H1 (cell line): Measurements from ENCODE around the gene WDR33. TPM values are rescaled to one million over a fixed set of nuclear protein-coding genes. Genes with fewer than 3 reads are reported as not detected.

Source experiments
- CTCF ChIA-PET: fragments of 300-600 bp; sonication (Branson Sonifier 250); formaldehyde crosslinking; loops from one replicate; lab custom pipeline; 2021; ENCODE audit not compliant: partially characterized antibody; lab: Charles Lee
- POLR2A ChIA-PET: fragments of 300-600 bp; sonication (Branson Sonifier 250); formaldehyde crosslinking; loops from one replicate; lab custom pipeline; 2021; ENCODE audit warnings: inconsistent platforms; ENCODE audit not compliant: partially characterized antibody; lab: Charles Lee
- DNase-seq, 2 experiments: peaks; one replicate each; pipeline versions ENCODE4 v3.0.0 to v3.0.0-alpha.2; 2010 to 2022; ENCODE audit warnings: low spot score in 2 of 2, low read depth in 1 of 2, mixed read lengths in 1 of 2
- FAIRE-seq: peaks from 2 replicates; lab custom pipeline; 2011; peaks lifted over from hg19 to GRCh38; lab: Jason Lieb, UNC
- H2AFZ ChIP-seq: 2 replicates; pipeline ENCODE4 v1.8.1; 2012; ENCODE audit warnings: low read length, inconsistent platforms
- H2AK5ac ChIP-seq: 2 replicates; pipeline ENCODE4 v1.6.1; 2013; ENCODE audit warnings: low read depth, low read length
- H2BK120ac ChIP-seq: replicated peaks from 2 replicates; pipeline ENCODE3; 2013; ENCODE audit warnings: low read depth, low read length, inconsistent platforms
- H2BK12ac ChIP-seq: 2 replicates; pipeline ENCODE4 v1.6.1; 2013; ENCODE audit warnings: low read depth, low read length
- H2BK15ac ChIP-seq: 2 replicates; pipeline ENCODE4 v1.6.1; 2013; ENCODE audit warnings: low read length
- H2BK20ac ChIP-seq: 2 replicates; pipeline ENCODE4 v1.6.1; 2013; ENCODE audit warnings: low read length
- H2BK5ac ChIP-seq: 2 replicates; pipeline ENCODE4 v1.6.1; 2013; ENCODE audit warnings: low read depth, low read length
- H3K14ac ChIP-seq: 2 replicates; pipeline ENCODE4 v1.6.1; 2013; ENCODE audit warnings: inconsistent platforms; ENCODE audit not compliant: insufficient read length
- H3K18ac ChIP-seq: 2 replicates; pipeline ENCODE4 v1.6.1; 2013; ENCODE audit warnings: low read length; ENCODE audit errors: extremely low read depth
- H3K23ac ChIP-seq: 2 replicates; pipeline ENCODE4 v1.6.1; 2013; ENCODE audit warnings: inconsistent platforms; ENCODE audit not compliant: insufficient read length
- H3K23me2 ChIP-seq: 2 replicates; pipeline ENCODE4 v1.6.1; 2013; ENCODE audit warnings: low read depth, low read length
- H3K27ac ChIP-seq: 2 replicates; pipeline ENCODE4 v1.6.1; 2011; ENCODE audit warnings: low read depth, low read length, inconsistent platforms
- H3K27me3 ChIP-seq, 4 experiments: replicated peaks in 1 of 4; 1 replicate in 1 of 4; 2 replicates in 3 of 4; pipeline versions ENCODE4 v1.6.1 to v1.8.1; 2011 to 2013; ENCODE audit warnings: low read length in 3 of 4, mild to moderate bottlenecking in 3 of 4, inconsistent platforms in 2 of 4, mixed read lengths in 2 of 4, moderate library complexity in 1 of 4; ENCODE audit not compliant: control insufficient read depth in 3 of 4, insufficient read depth in 3 of 4; ENCODE audit errors: extremely low read depth in 1 of 4
- H3K36me3 ChIP-seq, 4 experiments: 2 replicates each; pipeline versions ENCODE4 v1.6.1 to v1.8.1; 2011 to 2013; ENCODE audit warnings: mild to moderate bottlenecking in 4 of 4, low read length in 3 of 4, moderate library complexity in 2 of 4, control low read depth in 1 of 4, inconsistent platforms in 1 of 4; ENCODE audit not compliant: insufficient read depth in 4 of 4, control insufficient read depth in 2 of 4
- H3K4ac ChIP-seq: replicated peaks from 2 replicates; pipeline ENCODE3; 2013; ENCODE audit warnings: low read length, low read depth, mixed read lengths, inconsistent platforms; ENCODE audit not compliant: insufficient read length
- H3K4me1 ChIP-seq, 4 experiments: replicated peaks in 1 of 4; 1 replicate in 1 of 4; 2 replicates in 3 of 4; pipeline versions ENCODE4 v1.6.1 to v1.8.1; 2011 to 2013; ENCODE audit warnings: low read length in 3 of 4, inconsistent platforms in 2 of 4, mixed read lengths in 1 of 4; ENCODE audit not compliant: insufficient read depth in 4 of 4, control insufficient read depth in 3 of 4
- H3K4me2 ChIP-seq, 2 experiments: 2 replicates each; pipeline versions ENCODE4 v1.6.1 to v1.8.1; 2011 to 2013; ENCODE audit warnings: low read depth in 2 of 2, low read length in 2 of 2, control low read depth in 1 of 2, inconsistent platforms in 1 of 2, mild to moderate bottlenecking in 1 of 2; ENCODE audit not compliant: insufficient read depth in 1 of 2
- H3K4me3 ChIP-seq, 4 experiments: fragments of 200-600, 300-600 bp in 1 of 4; sonication (generic), shearing (Covaris generic), sonication (Bioruptor Twin) in 1 of 4; 2 replicates each; pipeline versions ENCODE4 v1.5.1 to v1.8.1; 2011 to 2016; ENCODE audit warnings: low read length in 4 of 4, low read depth in 3 of 4, control low read depth in 2 of 4, inconsistent platforms in 2 of 4, mild to moderate bottlenecking in 2 of 4, mixed read lengths in 1 of 4, moderate library complexity in 1 of 4; ENCODE audit not compliant: insufficient read depth in 2 of 4; ENCODE audit errors: extremely low read depth in 1 of 4
- H3K56ac ChIP-seq: replicated peaks from 2 replicates; pipeline ENCODE3; 2013; ENCODE audit warnings: low read depth, mild to moderate bottlenecking, mixed read lengths, low read length, inconsistent platforms; ENCODE audit not compliant: insufficient read length
- H3K79me1 ChIP-seq: 2 replicates; pipeline ENCODE4 v1.6.1; 2013; ENCODE audit warnings: low read depth, low read length, control low read depth
- H3K79me2 ChIP-seq, 2 experiments: 2 replicates each; pipeline versions ENCODE4 v1.6.1 to v1.8.1; 2012 to 2013; ENCODE audit warnings: low read length in 2 of 2, mild to moderate bottlenecking in 2 of 2, inconsistent platforms in 1 of 2; ENCODE audit not compliant: insufficient read depth in 2 of 2, control insufficient read depth in 1 of 2
- H3K9ac ChIP-seq, 4 experiments: replicated peaks in 1 of 4; 1 replicate in 1 of 4; 2 replicates in 3 of 4; pipeline versions ENCODE4 v1.6.1 to v1.8.1; 2011 to 2013; ENCODE audit warnings: low read depth in 3 of 4, low read length in 3 of 4, control low read depth in 2 of 4, mild to moderate bottlenecking in 2 of 4, moderate library complexity in 2 of 4, inconsistent platforms in 1 of 4; ENCODE audit errors: extremely low read depth in 1 of 4
- H3K9me3 ChIP-seq, 2 experiments: 2 replicates each; pipeline versions ENCODE4 v1.6.1 to v1.8.1; 2012 to 2013; ENCODE audit warnings: mild to moderate bottlenecking in 2 of 2, moderate library complexity in 2 of 2, control low read depth in 1 of 2, inconsistent platforms in 1 of 2, low read depth in 1 of 2, low read length in 1 of 2, mixed read lengths in 1 of 2; ENCODE audit not compliant: insufficient read depth in 2 of 2
- H4K20me1 ChIP-seq, 2 experiments: replicated peaks in 1 of 2; 2 replicates each; pipeline versions ENCODE3 to v1.8.1; 2011 to 2013; ENCODE audit warnings: inconsistent platforms in 2 of 2, low read length in 2 of 2, mild to moderate bottlenecking in 1 of 2; ENCODE audit not compliant: insufficient read depth in 2 of 2, control insufficient read depth in 1 of 2
- H4K5ac ChIP-seq: 2 replicates; pipeline ENCODE4 v1.6.1; 2013; ENCODE audit warnings: low read length, low read depth, mixed read lengths, inconsistent platforms; ENCODE audit not compliant: insufficient read length
- H4K8ac ChIP-seq: 2 replicates; pipeline ENCODE4 v1.8.0; 2013; ENCODE audit warnings: mild to moderate bottlenecking, moderate library complexity, low read length, inconsistent platforms; ENCODE audit not compliant: insufficient read depth; ENCODE audit errors: extremely low read depth
- H4K91ac ChIP-seq: replicated peaks from 2 replicates; pipeline ENCODE3; 2013; ENCODE audit warnings: low read length, mixed read lengths, inconsistent platforms; ENCODE audit not compliant: insufficient read length
- CBX5 ChIP-seq: fragments of 300-800, 300-1000 bp; sonication (generic); IDR thresholded peaks from 2 replicates; pipeline ENCODE4 v1.7.1; 2016; ENCODE audit warnings: antibody characterized with exemption, low read length, low read depth
- CTBP2 ChIP-seq: IDR thresholded peaks from 2 replicates; pipeline ENCODE4 v1.7.0; 2011; ENCODE audit warnings: borderline replicate concordance, mild to moderate bottlenecking, moderate library complexity, mixed read lengths, low read length; ENCODE audit not compliant: insufficient read depth, insufficient read length
- KDM1A ChIP-seq: fragments of 200-600, 300-600 bp; sonication (generic); IDR thresholded peaks from 2 replicates; pipeline ENCODE4 v1.7.1; 2016; ENCODE audit warnings: mild to moderate bottlenecking, low read length, borderline replicate concordance
- MAFK ChIP-seq: IDR thresholded peaks from 2 replicates; pipeline ENCODE4 v1.6.1; 2012; ENCODE audit warnings: low read depth, mild to moderate bottlenecking, improper control_type of control experiment, low read length
- PHF8 ChIP-seq: fragments of 200-600 bp; sonication (generic); conservative IDR thresholded peaks from 2 replicates; pipeline ENCODE4 v1.7.1; 2012; ENCODE audit warnings: low read depth, mild to moderate bottlenecking, inconsistent platforms, low read length, moderate library complexity
- TAF1 ChIP-seq: IDR thresholded peaks from 2 replicates; pipeline ENCODE4 v1.6.1; 2011; ENCODE audit warnings: mild to moderate bottlenecking, low read depth, low read length
- YY1 ChIP-seq: IDR thresholded peaks from 2 replicates; pipeline ENCODE4 v1.6.1; 2011; ENCODE audit warnings: low read depth, mild to moderate bottlenecking, low read length
- WGBS, 2 experiments: shearing (Covaris generic) in 1 of 2; methylation state at CpG; one replicate each; pipeline versions ENCODE4 v1.1.6 to v1.1.7; 2013 to 2015; ENCODE audit warnings: low lambda C conversion rate in 2 of 2, mixed read lengths in 2 of 2, inconsistent platforms in 1 of 2, low coverage in 1 of 2, missing lambda C conversion rate in 1 of 2; ENCODE audit not compliant: insufficient replicate concordance in 2 of 2, insufficient coverage in 1 of 2, insufficient read length in 1 of 2; ENCODE audit errors: extremely low coverage in 1 of 2, missing lambda C conversion rate in 1 of 2; 5-methylcytosine and 5-hydroxymethylcytosine counted together
- polyA plus RNA-seq, 7 experiments: library from polyadenylated mRNA; depleted of rRNA in 3 of 7; stranded (reverse) in 5 of 7; unstranded in 2 of 7; fragments of >200 nt in 5 of 7; fragments of 200-250 nt in 2 of 7; gene quantifications; 1 replicate in 5 of 7; 2 replicates in 1 of 7; 4 replicates in 1 of 7; pipeline versions ENCODE4 v1.2.1 to v1.2.3, GENCODE V29; 2011 to 2013; ENCODE audit warnings: missing spikeins in 2 of 7, mixed read lengths in 2 of 7
- total RNA-seq: library from RNA; stranded (reverse); fragmentation: NEBNext Ultra II Directional; extraction: Animal tissue kit (Norgen Biotek cat#: 25700); gene quantifications from 2 replicates; pipeline ENCODE4 v1.2.1, GENCODE V29; 2021
- TF ChIP-seq, protein P1 (sequence below): IDR thresholded peaks from 2 replicates; pipeline ENCODE4 v1.6.1; 2011; ENCODE audit warnings: low read depth, mild to moderate bottlenecking, low read length; ENCODE audit not compliant: insufficient read depth

Gene WDR33
- total and polyA plus RNA-seq, 2 of the 8 experiments (the other 6 are each of a cell fraction or from before 2014, with no cell fraction given), result 18.1 to 82.7 TPM

DNA sequence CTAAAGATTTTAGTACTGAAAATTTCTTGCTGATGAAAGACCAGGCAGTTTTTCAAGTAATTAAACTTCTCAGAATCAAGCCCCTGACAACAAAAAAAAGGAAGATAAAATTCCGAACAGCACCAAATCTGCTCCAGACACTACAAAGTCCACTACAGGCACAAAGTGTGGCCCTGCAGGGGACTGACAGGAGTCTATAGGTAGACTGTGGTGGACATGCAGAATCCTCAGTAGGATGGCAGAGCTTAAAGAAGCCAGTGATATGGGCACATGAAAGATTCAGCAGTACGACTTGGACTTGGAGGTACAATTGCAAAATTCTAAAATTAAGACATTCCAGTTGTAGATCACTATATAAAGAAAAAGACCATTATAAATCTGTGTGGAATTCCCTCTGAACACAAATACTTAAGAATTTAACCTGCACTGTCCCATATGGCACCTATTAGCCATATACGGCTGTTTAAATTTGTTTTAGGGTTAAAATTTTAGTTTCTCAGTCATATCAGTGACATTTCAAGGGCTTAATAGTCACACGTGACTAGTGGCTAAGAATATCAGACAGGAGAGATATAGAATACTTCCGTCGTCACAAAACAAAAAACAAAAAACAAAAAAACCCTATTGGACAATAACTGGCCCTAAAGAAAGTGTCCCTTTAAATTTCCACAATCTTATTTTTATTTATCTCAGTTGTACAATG, 77.7 kb downstream of the WDR33 start:
- H3K27me3 ChIP-seq, result peaks cover 0 to 1% (median 0%) of the 10 kb centered on the region in 4 experiments; a peak in 1 of 7 replicates
- no peak overlapping the region for H3K4me2 ChIP-seq
- H3K23ac ChIP-seq, result no peak overlapping the region
- no peak for TF ChIP-seq PHF8
- TF ChIP-seq, protein P1, sequence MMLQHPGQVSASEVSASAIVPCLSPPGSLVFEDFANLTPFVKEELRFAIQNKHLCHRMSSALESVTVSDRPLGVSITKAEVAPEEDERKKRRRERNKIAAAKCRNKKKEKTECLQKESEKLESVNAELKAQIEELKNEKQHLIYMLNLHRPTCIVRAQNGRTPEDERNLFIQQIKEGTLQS, result no peak
- TF ChIP-seq TAF1, result no peak
- no peak for TF ChIP-seq CTBP2
- TF ChIP-seq MAFK, result no peak
- no peak for TF ChIP-seq CBX5
- TF ChIP-seq YY1, result no peak
- no peak for TF ChIP-seq KDM1A
- peaks cover 0 to 2% of the 10 kb centered on the region in 2 experiments for H4K20me1 ChIP-seq
- no peaks in the 10 kb centered on the region for H3K23me2 ChIP-seq
- no peak overlapping the region for H4K91ac ChIP-seq
- no peaks in the 10 kb centered on the region for H3K9me3 ChIP-seq
- H2BK5ac ChIP-seq, result no peak overlapping the region
- H2BK12ac ChIP-seq, result no peak overlapping the region
- H4K8ac ChIP-seq, result no peak overlapping the region
- no peak overlapping the region for H2BK20ac ChIP-seq
- CTCF ChIA-PET, result interaction anchor here (1.0 kb wide), 1 partner anchor 32 kb away, joined by 3 read pairs; no protein-coding TSS in a partner anchor
- peaks cover 0 to 4% (median under 1%) of the 10 kb centered on the region in 4 experiments; a peak in 3 of 8 replicates for H3K36me3 ChIP-seq
- POLR2A ChIA-PET, result interaction anchor here (0.9 to 1.4 kb wide), 3 partner anchors 22 to 207 kb away, joined by 3 read pairs; partner anchors contain the start of gene IWS1
- WGBS, 2 experiments, result 86% methylated on average over 6 of the region's 6 CpGs; no CpG with 5 or more reads in 1 of the 2 experiments
- H3K9ac ChIP-seq, result no peak overlapping the region
- H3K18ac ChIP-seq, result no peak overlapping the region
- H3K79me2 ChIP-seq, result no peaks in the 10 kb centered on the region
- H4K5ac ChIP-seq, result no peak overlapping the region
- H3K14ac ChIP-seq, result no peak overlapping the region
- H3K79me1 ChIP-seq, result no peaks in the 10 kb centered on the region
- H2BK120ac ChIP-seq, result no peak overlapping the region
- H3K27ac ChIP-seq, result no peak overlapping the region
- H3K4ac ChIP-seq, result no peak overlapping the region
- no peak overlapping the region for H2BK15ac ChIP-seq
- H2AFZ ChIP-seq, result no peak overlapping the region
- no peak overlapping the region for H2AK5ac ChIP-seq
- FAIRE-seq (no peak), DNase-seq (no peak)
- H3K56ac ChIP-seq, result no peak overlapping the region
- no peak overlapping the region for H3K4me3 ChIP-seq
- H3K4me1 ChIP-seq, result no peaks in the 10 kb centered on the region
